Fibroblast of the aortic adventitia (primary cell): ENCODE measurements around the gene IDH3G. TPM values are rescaled to one million over a fixed set of nuclear protein-coding genes. Genes with fewer than 3 reads are reported as not detected.

Experiments used
- DNase-seq: peaks from one replicate; pipeline ENCODE4 v3.0.0-alpha.2; 2010; ENCODE audit warnings: low read depth
- H3K4me3 ChIP-seq: 2 replicates; pipeline ENCODE4 v1.5.1; 2011; ENCODE audit warnings: low read depth, mild to moderate bottlenecking, control low read depth, low read length, moderate library complexity
- CTCF ChIP-seq: IDR thresholded peaks from 2 replicates; pipeline ENCODE4 v1.5.1; 2011; ENCODE audit warnings: mild to moderate bottlenecking, low read length, control low read depth, inconsistent platforms; ENCODE audit not compliant: insufficient read depth
- total RNA-seq: library from RNA; depleted of rRNA; stranded (reverse); fragments of >200 nt; gene quantifications from 2 replicates; pipeline ENCODE4 v1.2.3, GENCODE V29; 2012; ENCODE audit warnings: low replicate concordance

The IDH3G gene
- total RNA-seq, 1 donor = 46.0 TPM

- no peak overlapping the region for H3K4me3 ChIP-seq
- no peak for DNase-seq
These were observed 24.1 kb downstream of the IDH3G start for GRCh38 chrX:153769865-153770600.

GRCh38 chrX:153769158-153769864 is 24.9 kb downstream of the IDH3G start:
- TF ChIP-seq CTCF = no peak
- H3K4me3 ChIP-seq = no peak overlapping the region
- DNase-seq = no peak

More at GRCh38 chrX:153769865-153770600, 24.1 kb downstream of the IDH3G start:
- no peak for TF ChIP-seq CTCF

- no peak for DNase-seq
- no peak for TF ChIP-seq CTCF
- no peak overlapping the region for H3K4me3 ChIP-seq
These were observed 25.6 kb downstream of the IDH3G start for GRCh38 chrX:153768311-153769157.

- no peak for TF ChIP-seq CTCF
- DNase-seq = no peak
- no peak overlapping the region for H3K4me3 ChIP-seq
These were observed 26.5 kb downstream of the IDH3G start for GRCh38 chrX:153767674-153768055.

- no peak for DNase-seq
- TF ChIP-seq CTCF = no peak
- H3K4me3 ChIP-seq = no peak overlapping the region
These were observed 27.1 kb downstream of the IDH3G start for GRCh38 chrX:153766871-153767673.
